ENCODE measurements around the gene CCN6.

The CCN6 gene

GRCh38 chr6:112038756-112039430 is 15.0 kb upstream of the CCN6 start:
- TF ChIP-seq EZH2phosphoT487 (IDR thresholded peaks at IDR 0.05; ENCODE audit: low read length) (no peak), EZH2 (optimal IDR thresholded peaks at IDR 0.05; ENCODE audit: low read depth, low read length) (no peak)
- TF ChIP-seq, protein P1, sequence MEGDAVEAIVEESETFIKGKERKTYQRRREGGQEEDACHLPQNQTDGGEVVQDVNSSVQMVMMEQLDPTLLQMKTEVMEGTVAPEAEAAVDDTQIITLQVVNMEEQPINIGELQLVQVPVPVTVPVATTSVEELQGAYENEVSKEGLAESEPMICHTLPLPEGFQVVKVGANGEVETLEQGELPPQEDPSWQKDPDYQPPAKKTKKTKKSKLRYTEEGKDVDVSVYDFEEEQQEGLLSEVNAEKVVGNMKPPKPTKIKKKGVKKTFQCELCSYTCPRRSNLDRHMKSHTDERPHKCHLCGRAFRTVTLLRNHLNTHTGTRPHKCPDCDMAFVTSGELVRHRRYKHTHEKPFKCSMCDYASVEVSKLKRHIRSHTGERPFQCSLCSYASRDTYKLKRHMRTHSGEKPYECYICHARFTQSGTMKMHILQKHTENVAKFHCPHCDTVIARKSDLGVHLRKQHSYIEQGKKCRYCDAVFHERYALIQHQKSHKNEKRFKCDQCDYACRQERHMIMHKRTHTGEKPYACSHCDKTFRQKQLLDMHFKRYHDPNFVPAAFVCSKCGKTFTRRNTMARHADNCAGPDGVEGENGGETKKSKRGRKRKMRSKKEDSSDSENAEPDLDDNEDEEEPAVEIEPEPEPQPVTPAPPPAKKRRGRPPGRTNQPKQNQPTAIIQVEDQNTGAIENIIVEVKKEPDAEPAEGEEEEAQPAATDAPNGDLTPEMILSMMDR (IDR thresholded peaks at IDR 0.05; ENCODE audit: low read length): no peak
- H3K9ac ChIP-seq (ENCODE audit: low read length): no peak overlapping the region
- no peak for DNase-seq
- no peak overlapping the region for H3K27ac ChIP-seq (ENCODE audit: low read length)
- no peak overlapping the region for H2AFZ ChIP-seq (ENCODE audit: low read length)
- no peak overlapping the region for H3K4me2 ChIP-seq (ENCODE audit: low read depth, low read length)
- no peak overlapping the region for H3K4me3 ChIP-seq (ENCODE audit: low read length)
- no peaks in the 10 kb centered on the region for H3K9me3 ChIP-seq (replicated peaks; ENCODE audit: insufficient read depth, low read length)
- peaks cover 5% of the 10 kb centered on the region; the same call in 1 of the 2 replicates for H3F3A ChIP-seq (ENCODE audit: insufficient read depth, low read length)
- H3K79me2 ChIP-seq (ENCODE audit: low read length): no peaks in the 10 kb centered on the region
- H4K20me1 ChIP-seq (ENCODE audit: insufficient read depth, low read length): no peaks in the 10 kb centered on the region
- H3K4me1 ChIP-seq (ENCODE audit: low read length): peaks cover 6% of the 10 kb centered on the region
- H3K36me3 ChIP-seq (replicated peaks; ENCODE audit: insufficient read depth, low read length): no peaks in the 10 kb centered on the region
- no peaks in the 10 kb centered on the region for H3K9me2 ChIP-seq (replicated peaks; ENCODE audit: insufficient read depth, low read length)
- H3K27me3 ChIP-seq (replicated peaks; ENCODE audit: insufficient read depth, low read length): no peaks in the 10 kb centered on the region

GRCh38 chr6:112039431-112039770 is 14.5 kb upstream of the CCN6 start:
- no peak overlapping the region for H3K4me2 ChIP-seq (ENCODE audit: low read depth, low read length)

DNA sequence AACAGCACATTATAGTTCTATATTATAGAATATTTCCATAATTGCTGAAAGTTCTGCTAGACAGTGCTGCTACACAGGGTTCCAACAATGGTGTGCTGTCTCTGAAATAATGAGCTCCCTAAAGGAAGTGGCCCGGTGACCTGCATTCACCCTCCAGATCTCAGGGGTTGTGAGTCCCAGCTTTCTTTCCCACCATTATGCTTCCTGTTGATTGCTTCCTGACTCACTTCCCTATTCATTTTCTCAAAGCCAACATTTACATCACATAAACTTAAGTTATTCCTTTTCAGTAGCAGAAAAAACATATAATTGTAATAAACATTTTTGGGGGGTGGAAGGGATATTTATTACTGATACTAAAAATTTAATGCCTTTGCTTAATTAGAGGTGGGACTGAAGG is 12.9 kb upstream of the CCN6 start:
- Histone ChIP-seq H3K27me3 (replicated peaks; ENCODE audit: insufficient read depth, low read length) (no peaks in the 10 kb centered on the region), H3K9me3 (replicated peaks; ENCODE audit: insufficient read depth, low read length) (no peaks in the 10 kb centered on the region)
- TF ChIP-seq, protein P1 (IDR thresholded peaks at IDR 0.05; ENCODE audit: low read length): no peak
- no peak for TF ChIP-seq EZH2 (optimal IDR thresholded peaks at IDR 0.05; ENCODE audit: low read depth, low read length)

More at GRCh38 chr6:112039431-112039770, 14.5 kb upstream of the CCN6 start:
- no peak overlapping the region for H3K4me3 ChIP-seq (ENCODE audit: low read length)
- H3K4me1 ChIP-seq (ENCODE audit: low read length): peaks cover 6% of the 10 kb centered on the region
- no peak overlapping the region for H3K9ac ChIP-seq (ENCODE audit: low read length)
- no peaks in the 10 kb centered on the region for H3K27me3 ChIP-seq (replicated peaks; ENCODE audit: insufficient read depth, low read length)
- H4K20me1 ChIP-seq (ENCODE audit: insufficient read depth, low read length): no peaks in the 10 kb centered on the region
- H3K36me3 ChIP-seq (replicated peaks; ENCODE audit: insufficient read depth, low read length): no peaks in the 10 kb centered on the region
- no peak overlapping the region for H2AFZ ChIP-seq (ENCODE audit: low read length)
- no peaks in the 10 kb centered on the region for H3K79me2 ChIP-seq (ENCODE audit: low read length)
- H3K27ac ChIP-seq (ENCODE audit: low read length): no peak overlapping the region
- peaks cover 5% of the 10 kb centered on the region; the same call in 1 of the 2 replicates for H3F3A ChIP-seq (ENCODE audit: insufficient read depth, low read length)
- no peaks in the 10 kb centered on the region for H3K9me3 ChIP-seq (replicated peaks; ENCODE audit: insufficient read depth, low read length)
- DNase-seq: no peak
- no peak for TF ChIP-seq EZH2phosphoT487 (IDR thresholded peaks at IDR 0.05; ENCODE audit: low read length)
- no peak for TF ChIP-seq EZH2 (optimal IDR thresholded peaks at IDR 0.05; ENCODE audit: low read depth, low read length)
- TF ChIP-seq, protein P1 (IDR thresholded peaks at IDR 0.05; ENCODE audit: low read length): no peak
- no peaks in the 10 kb centered on the region for H3K9me2 ChIP-seq (replicated peaks; ENCODE audit: insufficient read depth, low read length)

More for the DNA sequence above, 12.9 kb upstream of the CCN6 start:
- no peak overlapping the region for H3K4me2 ChIP-seq (ENCODE audit: low read depth, low read length)
- H3K9ac ChIP-seq (ENCODE audit: low read length): no peak overlapping the region
- H3K27ac ChIP-seq (ENCODE audit: low read length): no peak overlapping the region
- H3K36me3 ChIP-seq (replicated peaks; ENCODE audit: insufficient read depth, low read length): no peaks in the 10 kb centered on the region
- no peaks in the 10 kb centered on the region for H3K79me2 ChIP-seq (ENCODE audit: low read length)
- no peak for DNase-seq
- H3F3A ChIP-seq (ENCODE audit: insufficient read depth, low read length): peaks cover 5% of the 10 kb centered on the region; the same call in 1 of the 2 replicates
- H3K9me2 ChIP-seq (replicated peaks; ENCODE audit: insufficient read depth, low read length): no peaks in the 10 kb centered on the region
- no peak overlapping the region for H2AFZ ChIP-seq (ENCODE audit: low read length)
- H3K4me1 ChIP-seq (ENCODE audit: low read length): peaks cover 6% of the 10 kb centered on the region
- H3K4me3 ChIP-seq (ENCODE audit: low read length): no peak overlapping the region
- no peaks in the 10 kb centered on the region for H4K20me1 ChIP-seq (ENCODE audit: insufficient read depth, low read length)

All from MM.1S (cell line).